Limb (tissue), 2 donors: ENCODE data around the gene HBB.

ENCODE experiments used
- DNase-seq, 2 donors: peaks; one replicate each; pipeline ENCODE4 v3.0.0-alpha.2; 2016; ENCODE audit errors: extremely low spot score in 2 of 2

The HBB gene

DNA sequence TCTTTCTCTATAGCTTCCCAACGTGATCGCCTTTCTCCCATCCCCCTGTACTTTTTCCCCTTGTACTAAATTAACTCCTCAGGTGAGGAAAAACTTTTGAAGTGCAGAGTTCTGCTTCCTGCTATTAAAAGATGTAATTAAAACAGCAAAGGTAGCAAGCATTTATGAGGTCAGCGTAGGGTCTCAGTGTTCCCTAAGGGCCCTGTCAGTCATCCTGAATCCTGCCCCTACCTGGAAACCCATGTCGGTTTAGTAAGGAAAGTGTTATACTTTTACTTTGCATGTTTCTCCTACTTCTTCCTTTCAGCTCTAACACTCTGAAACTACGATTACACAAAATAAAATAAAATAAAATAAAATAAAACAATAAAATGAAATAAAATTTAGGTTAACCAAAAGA is 1.3 kb upstream of the HBB start:
- DNase-seq, result no peak

DNA sequence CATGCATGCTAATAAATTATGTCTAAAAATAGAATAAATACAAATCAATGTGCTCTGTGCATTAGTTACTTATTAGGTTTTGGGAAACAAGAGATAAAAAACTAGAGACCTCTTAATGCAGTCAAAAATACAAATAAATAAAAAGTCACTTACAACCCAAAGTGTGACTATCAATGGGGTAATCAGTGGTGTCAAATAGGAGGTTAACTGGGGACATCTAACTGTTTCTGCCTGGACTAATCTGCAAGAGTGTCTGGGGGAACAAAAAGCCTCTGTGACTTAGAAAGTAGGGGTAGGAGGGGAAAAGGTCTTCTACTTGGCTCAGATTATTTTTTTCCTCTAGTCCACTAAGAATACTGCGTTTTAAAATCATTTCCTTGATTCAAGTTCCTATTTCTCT is 810 bp upstream of the HBB start:
- no peak for DNase-seq

DNA sequence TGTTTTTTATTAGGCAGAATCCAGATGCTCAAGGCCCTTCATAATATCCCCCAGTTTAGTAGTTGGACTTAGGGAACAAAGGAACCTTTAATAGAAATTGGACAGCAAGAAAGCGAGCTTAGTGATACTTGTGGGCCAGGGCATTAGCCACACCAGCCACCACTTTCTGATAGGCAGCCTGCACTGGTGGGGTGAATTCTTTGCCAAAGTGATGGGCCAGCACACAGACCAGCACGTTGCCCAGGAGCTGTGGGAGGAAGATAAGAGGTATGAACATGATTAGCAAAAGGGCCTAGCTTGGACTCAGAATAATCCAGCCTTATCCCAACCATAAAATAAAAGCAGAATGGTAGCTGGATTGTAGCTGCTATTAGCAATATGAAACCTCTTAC is 1.4 kb downstream of the HBB start:
- no peak for DNase-seq

DNA sequence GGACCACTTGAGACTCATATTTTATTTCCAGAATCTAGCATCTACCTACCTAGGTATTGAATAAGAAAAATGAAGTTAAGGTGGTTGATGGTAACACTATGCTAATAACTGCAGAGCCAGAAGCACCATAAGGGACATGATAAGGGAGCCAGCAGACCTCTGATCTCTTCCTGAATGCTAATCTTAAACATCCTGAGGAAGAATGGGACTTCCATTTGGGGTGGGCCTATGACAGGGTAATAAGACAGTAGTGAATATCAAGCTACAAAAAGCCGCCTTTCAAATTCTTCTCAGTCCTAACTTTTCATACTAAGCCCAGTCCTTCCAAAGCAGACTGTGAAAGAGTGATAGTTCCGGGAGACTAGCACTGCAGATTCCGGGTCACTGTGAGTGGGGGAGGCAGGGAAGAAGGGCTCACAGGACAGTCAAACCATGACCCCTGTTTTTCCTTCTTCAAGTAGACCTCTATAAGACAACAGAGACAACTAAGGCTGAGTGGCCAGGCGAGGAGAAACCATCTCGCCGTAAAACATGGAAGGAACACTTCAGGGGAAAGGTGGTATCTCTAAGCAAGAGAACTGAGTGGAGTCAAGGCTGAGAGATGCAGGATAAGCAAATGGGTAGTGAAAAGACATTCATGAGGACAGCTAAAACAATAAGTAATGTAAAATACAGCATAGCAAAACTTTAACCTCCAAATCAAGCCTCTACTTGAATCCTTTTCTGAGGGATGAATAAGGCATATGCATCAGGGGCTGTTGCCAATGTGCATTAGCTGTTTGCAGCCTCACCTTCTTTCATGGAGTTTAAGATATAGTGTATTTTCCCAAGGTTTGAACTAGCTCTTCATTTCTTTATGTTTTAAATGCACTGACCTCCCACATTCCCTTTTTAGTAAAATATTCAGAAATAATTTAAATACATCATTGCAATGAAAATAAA is 2.1 kb downstream of the HBB start:
- no peak for DNase-seq

DNA sequence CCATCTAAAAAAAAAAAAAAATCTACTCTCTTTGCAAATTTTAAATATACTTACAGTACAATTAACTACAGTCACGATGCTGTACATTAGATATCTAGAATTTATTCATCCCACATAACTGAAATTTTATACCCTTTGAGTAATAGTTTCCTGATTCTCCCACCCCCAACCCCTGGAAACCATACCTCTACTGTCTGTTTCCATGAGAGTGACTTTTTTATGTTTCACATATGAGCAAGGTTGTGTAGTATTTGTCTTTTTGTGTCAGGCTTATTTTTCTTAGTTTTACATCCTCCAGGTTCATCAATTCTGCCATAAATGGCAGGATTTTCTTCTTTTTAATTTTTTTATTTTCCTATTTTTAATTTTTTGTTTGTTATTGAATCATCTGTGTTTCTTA is 3.2 kb downstream of the HBB start:
- DNase-seq, result no peak

DNA sequence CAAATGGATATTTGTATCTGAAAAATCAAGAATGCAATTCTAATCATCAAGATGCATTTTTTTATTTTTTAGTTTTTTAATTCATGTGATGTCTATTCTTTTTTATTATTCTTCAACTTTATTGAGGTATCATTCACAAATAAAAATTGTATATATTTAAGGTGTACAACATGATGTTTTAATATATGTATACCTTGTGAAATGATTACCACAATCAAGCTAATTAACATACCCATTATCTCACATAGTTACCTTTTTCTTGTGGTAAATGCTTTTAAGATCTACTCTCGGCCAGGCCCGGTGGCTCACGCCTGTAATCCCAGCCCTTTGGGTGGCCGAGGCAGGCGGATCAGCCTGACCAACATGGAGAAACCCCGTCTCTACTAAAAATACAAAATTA is 3.7 kb downstream of the HBB start:
- DNase-seq, result no peak

DNA sequence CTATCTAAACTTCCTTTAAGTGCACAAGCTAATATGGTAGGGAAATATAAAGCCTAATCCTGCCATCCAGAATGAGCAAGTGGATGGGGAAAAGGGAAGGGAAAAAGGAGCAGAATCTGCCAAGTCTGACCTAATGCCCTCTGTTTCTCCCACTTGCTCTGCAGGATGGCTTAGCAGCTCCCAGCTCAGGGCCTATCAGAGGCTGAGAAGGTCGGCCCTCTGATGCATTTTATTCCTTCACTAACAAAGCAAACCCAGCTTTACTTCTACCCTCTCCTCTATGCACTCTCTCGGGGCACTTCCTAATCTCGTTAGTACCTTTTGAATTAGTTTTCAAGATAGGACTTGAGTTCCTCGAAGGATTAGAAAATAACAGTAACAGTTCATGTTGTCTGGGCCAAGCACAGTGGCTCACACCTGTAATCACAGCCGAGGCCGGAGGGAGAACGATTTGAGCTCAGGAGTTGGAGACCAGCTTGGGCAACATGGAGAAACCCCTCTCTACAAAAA is 16.4 kb downstream of the HBB start:
- DNase-seq, result no peak

DNA sequence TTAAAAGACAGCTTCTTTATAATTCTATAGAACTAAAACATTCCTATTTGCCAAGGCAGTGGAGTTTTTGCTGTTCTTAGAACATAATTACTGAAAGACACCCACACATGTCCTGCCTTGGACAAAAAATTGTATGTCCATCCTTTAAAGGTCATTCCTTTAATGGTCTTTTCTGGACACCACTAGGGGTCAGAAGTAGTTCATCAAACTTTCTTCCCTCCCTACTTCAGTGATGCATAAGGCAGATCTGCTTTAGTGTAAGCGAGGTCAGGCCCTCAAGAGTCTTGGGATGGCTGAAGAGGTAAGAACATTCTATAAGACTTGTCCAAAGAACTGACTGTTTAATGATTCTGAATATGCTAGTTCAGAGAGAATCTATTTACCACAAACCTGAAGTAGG is 22.1 kb downstream of the HBB start:
- DNase-seq, result peak in 1 of 2 donors; percentile 41

DNA sequence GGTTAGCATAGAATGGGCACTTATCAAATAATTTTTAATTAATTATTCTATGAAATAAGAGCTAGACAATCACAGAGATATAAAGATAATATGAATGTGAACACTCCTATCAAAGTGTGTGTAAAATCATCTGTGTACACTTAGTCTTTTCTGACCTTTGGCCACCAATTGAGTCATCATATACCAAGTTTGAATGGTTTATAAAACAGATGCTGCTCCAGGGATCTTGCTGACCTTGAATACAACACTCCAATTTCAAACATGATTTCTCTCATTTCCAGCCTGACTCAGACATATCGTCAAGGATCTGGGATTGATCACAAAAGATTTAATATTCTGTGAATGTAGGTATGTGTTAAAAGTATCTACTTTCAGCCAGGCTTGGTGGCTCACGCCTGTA is 23.5 kb downstream of the HBB start:
- DNase-seq, result no peak

DNA sequence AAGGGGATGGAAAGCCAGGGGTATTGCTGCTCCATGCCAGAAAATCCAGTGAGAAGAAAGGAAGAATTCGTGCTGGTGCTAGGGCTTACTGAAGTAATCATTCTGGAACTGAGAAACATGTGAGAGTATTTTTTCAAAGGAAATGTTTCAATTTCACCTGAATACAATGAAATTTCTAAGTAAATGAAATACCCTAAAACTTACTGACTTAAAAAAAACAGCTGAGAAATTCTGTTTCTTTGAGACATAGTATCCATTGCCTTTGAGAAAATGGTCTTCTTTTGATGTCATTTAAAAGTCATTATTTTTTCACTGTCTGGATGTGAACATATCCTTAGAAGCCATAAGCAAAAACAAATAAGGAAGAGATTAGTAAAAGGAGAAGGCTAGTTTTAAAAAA is 26.3 kb downstream of the HBB start, which contains the start of gene OR51V1:
TSS of gene OR51V1 (minus strand) at position 101 of the 400 bp plus-strand sequence. CDS start at position 101, 0 bp downstream.
- DNase-seq, result no peak

DNA sequence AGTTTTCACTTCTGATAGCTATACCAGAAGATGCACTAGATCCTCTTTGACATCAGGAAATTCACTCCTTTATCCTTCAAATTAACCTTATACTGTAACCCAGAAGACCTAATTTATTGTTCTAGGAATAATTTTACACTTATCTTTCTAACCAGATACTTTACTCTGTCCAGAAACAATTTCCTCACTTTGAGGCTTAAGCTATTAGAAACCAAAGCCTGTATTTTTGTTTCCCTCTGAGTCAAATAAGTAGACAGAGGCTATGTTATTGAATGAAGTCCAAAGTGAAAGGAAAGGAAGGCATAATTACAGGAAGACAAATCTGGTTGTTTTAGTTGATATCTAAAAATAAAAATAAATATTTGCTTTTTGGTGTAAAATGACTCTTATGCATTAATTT is 28.6 kb downstream of the HBB start:
- DNase-seq, result no peak

DNA sequence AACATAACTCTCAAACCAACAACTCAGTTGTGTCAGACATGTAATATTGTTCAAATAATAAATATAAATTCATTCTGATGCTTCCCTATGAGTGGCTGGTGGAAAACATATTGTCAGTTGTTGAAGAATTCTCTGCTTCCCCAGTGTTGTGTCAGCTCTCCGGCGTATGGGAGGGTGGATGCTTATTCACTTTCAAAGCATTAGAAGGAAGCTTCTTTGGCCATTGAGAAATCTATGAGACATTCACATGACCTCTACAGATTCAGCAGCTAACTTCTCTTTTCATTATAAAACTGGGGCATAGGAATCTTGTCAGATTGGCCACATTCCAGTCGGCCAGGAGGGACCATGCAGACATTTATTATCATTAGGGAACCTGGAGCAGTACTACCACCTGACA is 29.3 kb downstream of the HBB start:
- no peak for DNase-seq

DNA sequence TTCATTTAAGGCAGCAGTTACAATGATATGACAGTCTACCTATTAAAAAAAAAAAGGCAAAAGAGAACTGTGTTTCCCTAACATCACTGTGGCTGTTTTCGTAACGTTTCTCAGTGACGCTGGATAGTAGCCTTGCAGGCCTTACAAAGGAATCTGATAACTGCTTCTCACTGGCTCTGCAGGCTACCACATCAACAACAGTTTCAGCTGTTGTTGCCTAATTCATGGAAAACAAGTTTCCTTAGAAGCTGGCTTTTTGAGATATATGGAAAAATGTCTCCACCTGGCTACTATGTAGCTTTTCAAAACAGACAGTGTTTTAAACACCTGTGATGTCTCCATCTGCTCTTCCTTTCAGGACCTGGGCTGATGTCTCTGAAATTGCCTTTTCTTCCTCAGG is 30.1 kb downstream of the HBB start:
- no peak for DNase-seq

DNA sequence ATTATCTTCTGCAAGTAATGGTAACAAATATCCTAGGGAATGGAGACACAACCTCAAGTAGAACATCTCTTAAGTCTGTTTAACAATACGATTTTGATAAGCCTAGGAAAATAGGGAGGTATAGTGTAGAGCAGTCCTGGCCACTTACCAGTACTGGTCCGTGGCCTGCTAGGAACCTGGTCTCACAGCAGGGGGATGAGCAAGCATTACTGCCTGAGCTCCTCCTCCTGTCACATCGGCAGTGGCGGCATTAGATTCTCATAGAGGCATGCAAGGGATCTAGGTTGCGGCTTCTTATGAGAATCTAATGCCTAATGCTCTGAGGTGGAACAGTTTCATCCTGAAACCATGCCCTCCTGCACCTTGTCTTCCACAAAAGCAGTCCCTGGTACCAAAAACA is 30.8 kb downstream of the HBB start:
- no peak for DNase-seq

DNA sequence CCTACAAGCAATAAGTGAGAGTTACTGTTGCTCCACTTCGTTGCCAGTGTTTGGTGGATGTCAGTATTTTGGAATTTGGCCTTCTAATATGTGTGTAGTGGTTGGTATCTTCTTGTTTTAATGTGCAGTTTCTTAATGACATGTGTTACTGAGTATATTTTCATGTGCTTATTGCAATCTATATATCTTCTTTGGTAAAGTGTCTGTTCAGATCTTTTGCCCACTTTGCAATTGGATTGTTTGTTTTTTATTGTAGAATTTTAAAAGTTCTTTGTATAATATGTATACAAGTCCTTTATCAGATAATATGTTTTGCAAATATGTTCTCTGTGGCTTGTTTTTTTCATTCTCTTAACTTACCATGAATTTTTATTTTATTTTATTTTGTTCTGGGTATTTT is 34.1 kb downstream of the HBB start:
- no peak for DNase-seq

DNA sequence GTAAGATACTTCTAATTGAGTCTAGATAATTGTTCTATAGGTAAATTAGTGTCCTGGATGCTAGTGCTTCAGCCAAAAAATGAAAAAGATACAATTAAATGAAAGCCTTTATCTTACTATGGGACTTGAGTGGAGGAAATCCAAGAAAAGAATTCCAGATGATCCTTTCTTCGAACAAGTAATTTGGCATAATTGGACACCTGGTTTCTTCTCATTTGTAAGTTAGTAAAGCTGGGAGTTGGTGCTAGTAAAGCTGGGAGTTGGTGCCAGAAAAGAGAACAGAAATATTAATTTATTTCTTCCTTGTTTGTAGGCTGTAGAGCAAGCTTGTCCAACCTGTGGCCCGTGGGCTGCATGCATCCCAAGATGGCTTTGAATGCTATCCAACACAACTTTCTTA is 38.7 kb downstream of the HBB start:
- no peak for DNase-seq

DNA sequence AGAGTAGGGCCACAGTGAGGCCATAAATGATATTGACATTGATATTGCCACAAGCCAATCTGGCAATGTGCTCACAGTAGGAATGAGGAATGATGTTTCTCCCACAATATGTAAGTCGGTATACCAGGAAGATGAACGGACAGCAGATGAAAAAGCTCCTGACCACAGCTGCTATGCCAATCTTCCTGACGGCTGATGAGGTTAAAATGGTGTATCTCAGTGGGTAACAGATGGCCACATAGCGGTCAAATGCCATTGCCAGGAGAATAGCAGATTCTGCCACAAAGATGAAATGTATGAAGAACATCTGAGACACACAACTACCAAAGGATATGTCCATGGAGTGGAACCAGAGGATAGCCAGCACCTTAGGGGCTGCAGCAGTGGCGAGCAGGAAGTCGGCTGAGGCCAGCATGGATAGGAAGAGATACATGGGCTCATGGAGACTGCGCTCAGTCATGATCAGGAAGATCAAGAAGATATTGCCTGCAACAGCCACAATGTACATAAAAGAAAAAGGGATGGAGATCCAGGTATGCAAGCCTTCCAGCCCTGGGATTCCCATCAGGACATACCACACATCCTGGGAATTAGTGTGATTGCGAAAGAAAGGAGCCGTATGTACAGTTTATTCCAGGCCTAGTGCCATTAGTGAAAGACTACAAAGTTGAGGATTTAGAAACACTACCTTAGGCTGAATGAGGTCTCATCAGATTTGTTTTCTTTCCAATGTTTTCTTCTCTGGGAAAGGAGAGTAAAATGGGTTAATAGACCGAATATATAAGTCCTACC is 48.6 kb downstream of the HBB start:
- DNase-seq, result no peak
